H1 (cell line): ENCODE measurements around the gene ART5. TPM values are rescaled to one million over a fixed set of nuclear protein-coding genes. Genes with fewer than 3 reads are reported as not detected.

Experiments used
- CTCF ChIA-PET: fragments of 300-600 bp; sonication (Branson Sonifier 250); formaldehyde crosslinking; loops from one replicate; lab custom pipeline; 2021; ENCODE audit not compliant: partially characterized antibody; lab: Charles Lee
- POLR2A ChIA-PET: fragments of 300-600 bp; sonication (Branson Sonifier 250); formaldehyde crosslinking; loops from one replicate; lab custom pipeline; 2021; ENCODE audit warnings: inconsistent platforms; ENCODE audit not compliant: partially characterized antibody; lab: Charles Lee
- DNase-seq, 2 experiments: peaks; one replicate each; pipeline versions ENCODE4 v3.0.0 to v3.0.0-alpha.2; 2010 to 2022; ENCODE audit warnings: low spot score in 2 of 2, low read depth in 1 of 2, mixed read lengths in 1 of 2
- FAIRE-seq: peaks from 2 replicates; lab custom pipeline; 2011; peaks lifted over from hg19 to GRCh38; lab: Jason Lieb, UNC
- H2AFZ ChIP-seq: 2 replicates; pipeline ENCODE4 v1.8.1; 2012; ENCODE audit warnings: low read length, inconsistent platforms
- H2AK5ac ChIP-seq: 2 replicates; pipeline ENCODE4 v1.6.1; 2013; ENCODE audit warnings: low read depth, low read length
- H2BK120ac ChIP-seq: replicated peaks from 2 replicates; pipeline ENCODE3; 2013; ENCODE audit warnings: low read depth, low read length, inconsistent platforms
- H2BK12ac ChIP-seq: 2 replicates; pipeline ENCODE4 v1.6.1; 2013; ENCODE audit warnings: low read depth, low read length
- H2BK15ac ChIP-seq: 2 replicates; pipeline ENCODE4 v1.6.1; 2013; ENCODE audit warnings: low read length
- H2BK20ac ChIP-seq: 2 replicates; pipeline ENCODE4 v1.6.1; 2013; ENCODE audit warnings: low read length
- H2BK5ac ChIP-seq: 2 replicates; pipeline ENCODE4 v1.6.1; 2013; ENCODE audit warnings: low read depth, low read length
- H3K14ac ChIP-seq: 2 replicates; pipeline ENCODE4 v1.6.1; 2013; ENCODE audit warnings: inconsistent platforms; ENCODE audit not compliant: insufficient read length
- H3K18ac ChIP-seq: 2 replicates; pipeline ENCODE4 v1.6.1; 2013; ENCODE audit warnings: low read length; ENCODE audit errors: extremely low read depth
- H3K23ac ChIP-seq: 2 replicates; pipeline ENCODE4 v1.6.1; 2013; ENCODE audit warnings: inconsistent platforms; ENCODE audit not compliant: insufficient read length
- H3K23me2 ChIP-seq: 2 replicates; pipeline ENCODE4 v1.6.1; 2013; ENCODE audit warnings: low read depth, low read length
- H3K27ac ChIP-seq: 2 replicates; pipeline ENCODE4 v1.6.1; 2011; ENCODE audit warnings: low read depth, low read length, inconsistent platforms
- H3K27me3 ChIP-seq, 4 experiments: replicated peaks in 1 of 4; 1 replicate in 1 of 4; 2 replicates in 3 of 4; pipeline versions ENCODE4 v1.6.1 to v1.8.1; 2011 to 2013; ENCODE audit warnings: low read length in 3 of 4, mild to moderate bottlenecking in 3 of 4, inconsistent platforms in 2 of 4, mixed read lengths in 2 of 4, moderate library complexity in 1 of 4; ENCODE audit not compliant: control insufficient read depth in 3 of 4, insufficient read depth in 3 of 4; ENCODE audit errors: extremely low read depth in 1 of 4
- H3K36me3 ChIP-seq, 4 experiments: 2 replicates each; pipeline versions ENCODE4 v1.6.1 to v1.8.1; 2011 to 2013; ENCODE audit warnings: mild to moderate bottlenecking in 4 of 4, low read length in 3 of 4, moderate library complexity in 2 of 4, control low read depth in 1 of 4, inconsistent platforms in 1 of 4; ENCODE audit not compliant: insufficient read depth in 4 of 4, control insufficient read depth in 2 of 4
- H3K4ac ChIP-seq: replicated peaks from 2 replicates; pipeline ENCODE3; 2013; ENCODE audit warnings: low read length, low read depth, mixed read lengths, inconsistent platforms; ENCODE audit not compliant: insufficient read length
- H3K4me1 ChIP-seq, 4 experiments: replicated peaks in 1 of 4; 1 replicate in 1 of 4; 2 replicates in 3 of 4; pipeline versions ENCODE4 v1.6.1 to v1.8.1; 2011 to 2013; ENCODE audit warnings: low read length in 3 of 4, inconsistent platforms in 2 of 4, mixed read lengths in 1 of 4; ENCODE audit not compliant: insufficient read depth in 4 of 4, control insufficient read depth in 3 of 4
- H3K4me2 ChIP-seq, 2 experiments: 2 replicates each; pipeline versions ENCODE4 v1.6.1 to v1.8.1; 2011 to 2013; ENCODE audit warnings: low read depth in 2 of 2, low read length in 2 of 2, control low read depth in 1 of 2, inconsistent platforms in 1 of 2, mild to moderate bottlenecking in 1 of 2; ENCODE audit not compliant: insufficient read depth in 1 of 2
- H3K4me3 ChIP-seq, 4 experiments: fragments of 200-600, 300-600 bp in 1 of 4; sonication (generic), shearing (Covaris generic), sonication (Bioruptor Twin) in 1 of 4; 2 replicates each; pipeline versions ENCODE4 v1.5.1 to v1.8.1; 2011 to 2016; ENCODE audit warnings: low read length in 4 of 4, low read depth in 3 of 4, control low read depth in 2 of 4, inconsistent platforms in 2 of 4, mild to moderate bottlenecking in 2 of 4, mixed read lengths in 1 of 4, moderate library complexity in 1 of 4; ENCODE audit not compliant: insufficient read depth in 2 of 4; ENCODE audit errors: extremely low read depth in 1 of 4
- H3K56ac ChIP-seq: replicated peaks from 2 replicates; pipeline ENCODE3; 2013; ENCODE audit warnings: low read depth, mild to moderate bottlenecking, mixed read lengths, low read length, inconsistent platforms; ENCODE audit not compliant: insufficient read length
- H3K79me1 ChIP-seq: 2 replicates; pipeline ENCODE4 v1.6.1; 2013; ENCODE audit warnings: low read depth, low read length, control low read depth
- H3K79me2 ChIP-seq, 2 experiments: 2 replicates each; pipeline versions ENCODE4 v1.6.1 to v1.8.1; 2012 to 2013; ENCODE audit warnings: low read length in 2 of 2, mild to moderate bottlenecking in 2 of 2, inconsistent platforms in 1 of 2; ENCODE audit not compliant: insufficient read depth in 2 of 2, control insufficient read depth in 1 of 2
- H3K9ac ChIP-seq, 4 experiments: replicated peaks in 1 of 4; 1 replicate in 1 of 4; 2 replicates in 3 of 4; pipeline versions ENCODE4 v1.6.1 to v1.8.1; 2011 to 2013; ENCODE audit warnings: low read depth in 3 of 4, low read length in 3 of 4, control low read depth in 2 of 4, mild to moderate bottlenecking in 2 of 4, moderate library complexity in 2 of 4, inconsistent platforms in 1 of 4; ENCODE audit errors: extremely low read depth in 1 of 4
- H3K9me3 ChIP-seq, 2 experiments: 2 replicates each; pipeline versions ENCODE4 v1.6.1 to v1.8.1; 2012 to 2013; ENCODE audit warnings: mild to moderate bottlenecking in 2 of 2, moderate library complexity in 2 of 2, control low read depth in 1 of 2, inconsistent platforms in 1 of 2, low read depth in 1 of 2, low read length in 1 of 2, mixed read lengths in 1 of 2; ENCODE audit not compliant: insufficient read depth in 2 of 2
- H4K20me1 ChIP-seq, 2 experiments: replicated peaks in 1 of 2; 2 replicates each; pipeline versions ENCODE3 to v1.8.1; 2011 to 2013; ENCODE audit warnings: inconsistent platforms in 2 of 2, low read length in 2 of 2, mild to moderate bottlenecking in 1 of 2; ENCODE audit not compliant: insufficient read depth in 2 of 2, control insufficient read depth in 1 of 2
- H4K5ac ChIP-seq: 2 replicates; pipeline ENCODE4 v1.6.1; 2013; ENCODE audit warnings: low read length, low read depth, mixed read lengths, inconsistent platforms; ENCODE audit not compliant: insufficient read length
- H4K8ac ChIP-seq: 2 replicates; pipeline ENCODE4 v1.8.0; 2013; ENCODE audit warnings: mild to moderate bottlenecking, moderate library complexity, low read length, inconsistent platforms; ENCODE audit not compliant: insufficient read depth; ENCODE audit errors: extremely low read depth
- H4K91ac ChIP-seq: replicated peaks from 2 replicates; pipeline ENCODE3; 2013; ENCODE audit warnings: low read length, mixed read lengths, inconsistent platforms; ENCODE audit not compliant: insufficient read length
- SP2 ChIP-seq: IDR thresholded peaks from 2 replicates; pipeline ENCODE4 v1.6.1; 2012; ENCODE audit warnings: mild to moderate bottlenecking, low read length, inconsistent platforms
- SRF ChIP-seq: IDR thresholded peaks from 2 replicates; pipeline ENCODE4 v1.6.1; 2011; ENCODE audit warnings: mild to moderate bottlenecking, low read depth, low read length, moderate library complexity
- WGBS, 2 experiments: shearing (Covaris generic) in 1 of 2; methylation state at CpG; one replicate each; pipeline versions ENCODE4 v1.1.6 to v1.1.7; 2013 to 2015; ENCODE audit warnings: low lambda C conversion rate in 2 of 2, mixed read lengths in 2 of 2, inconsistent platforms in 1 of 2, low coverage in 1 of 2, missing lambda C conversion rate in 1 of 2; ENCODE audit not compliant: insufficient replicate concordance in 2 of 2, insufficient coverage in 1 of 2, insufficient read length in 1 of 2; ENCODE audit errors: extremely low coverage in 1 of 2, missing lambda C conversion rate in 1 of 2; 5-methylcytosine and 5-hydroxymethylcytosine counted together
- polyA plus RNA-seq, 7 experiments: library from polyadenylated mRNA; depleted of rRNA in 3 of 7; stranded (reverse) in 5 of 7; unstranded in 2 of 7; fragments of >200 nt in 5 of 7; fragments of 200-250 nt in 2 of 7; gene quantifications; 1 replicate in 5 of 7; 2 replicates in 1 of 7; 4 replicates in 1 of 7; pipeline versions ENCODE4 v1.2.1 to v1.2.3, GENCODE V29; 2011 to 2013; ENCODE audit warnings: missing spikeins in 2 of 7, mixed read lengths in 2 of 7
- total RNA-seq: library from RNA; stranded (reverse); fragmentation: NEBNext Ultra II Directional; extraction: Animal tissue kit (Norgen Biotek cat#: 25700); gene quantifications from 2 replicates; pipeline ENCODE4 v1.2.1, GENCODE V29; 2021

The ART5 gene
- total and polyA plus RNA-seq, 2 of the 8 experiments (the other 6 are each of a cell fraction or from before 2014, with no cell fraction given) = 6.0 to 7.5 TPM

DNA sequence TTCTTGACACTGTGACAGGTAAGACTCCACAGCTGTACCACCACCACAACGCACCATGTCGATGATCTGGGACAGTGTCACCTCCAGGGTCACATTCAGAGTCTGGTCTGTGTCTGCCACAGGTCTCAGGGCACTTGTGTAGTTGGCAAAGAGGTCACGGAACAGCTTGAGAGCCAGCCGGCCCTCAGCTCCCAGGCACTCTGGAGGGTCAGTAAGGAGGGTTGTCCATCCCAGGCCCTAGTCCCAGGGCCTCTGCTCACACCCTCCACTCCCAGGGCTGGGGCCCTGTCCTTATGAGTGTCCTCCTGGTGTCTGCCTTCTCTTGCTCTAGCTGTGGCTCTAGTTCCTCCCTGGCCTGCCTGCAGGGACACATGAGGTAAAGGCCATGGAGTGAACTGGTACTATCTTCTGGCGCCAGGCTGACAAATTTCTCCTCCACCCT lies 28.0 kb upstream of the ART5 start:
- Histone ChIP-seq H3K14ac (no peak overlapping the region), H3K56ac (no peak overlapping the region), H3K23ac (no peak overlapping the region), H3K4me3 (no peak overlapping the region), H3K4ac (no peak overlapping the region), H4K91ac (no peak overlapping the region), H4K8ac (no peak overlapping the region), H3K36me3 (peaks cover 5 to 20% (median 12%) of the 10 kb centered on the region in 4 experiments; a peak in 6 of 8 replicates), H3K18ac (no peak overlapping the region), H3K4me2 (no peak overlapping the region), H2BK15ac (no peak overlapping the region), H3K27me3 (no peaks in the 10 kb centered on the region), H3K79me1 (no peaks in the 10 kb centered on the region), H2AK5ac (no peak overlapping the region), H3K9ac (no peak overlapping the region), H2BK5ac (no peak overlapping the region), H3K4me1 (no peaks in the 10 kb centered on the region), H3K79me2 (no peaks in the 10 kb centered on the region), H2BK120ac (no peak overlapping the region), H2BK12ac (no peak overlapping the region), H3K27ac (no peak overlapping the region), H4K5ac (no peak overlapping the region), H3K23me2 (no peaks in the 10 kb centered on the region), H4K20me1 (peaks cover 0 to 5% of the 10 kb centered on the region in 2 experiments), H3K9me3 (no peaks in the 10 kb centered on the region), H2BK20ac (no peak overlapping the region), H2AFZ (no peak overlapping the region)
- DNase-seq (no peak), FAIRE-seq (no peak)
- TF ChIP-seq SP2 (no peak), SRF (no peak)
- ChIA-PET CTCF (interaction anchor here (1.2 to 1.5 kb wide), 3 partner anchors 12 to 60 kb away, joined by 3 to 6 read pairs (median 4); no protein-coding TSS in a partner anchor), POLR2A (interaction anchor here (2.0 kb wide), 1 partner anchor 27 kb away, joined by 7 read pairs; no protein-coding TSS in a partner anchor)
- WGBS, 2 experiments = 91% methylated on average over 5 of the region's 5 CpGs; no CpG with 5 or more reads in 1 of the 2 experiments
